HepG2 (cell line): ENCODE results near the gene TTK. TPM values are rescaled to one million over a fixed set of nuclear protein-coding genes. Genes with fewer than 3 reads are reported as not detected.
A peak's percentile ranks its signal among the peaks of the same experiment; 100 is the strongest.

Source experiments
- ATAC-seq: fragments of 200-7000 bp; cut with Tn5 transposase; 3 replicates; pipeline ENCODE4 v1.9.1; 2020; ENCODE audit warnings: mild to moderate bottlenecking, moderate library complexity
- BruUV-seq: library from RNA; stranded (reverse); fragments of 400-500 nt; replicated peaks from 2 replicates; lab custom pipeline; 2021; lab: Mats Ljungman, UMichigan
- CTCF ChIA-PET: fragments of 300-600 bp; formaldehyde crosslinking; extraction: SDS; loops from one replicate; lab custom pipeline; 2021; ENCODE audit warnings: low total read pairs, inconsistent platforms, low intra/inter-chr PET ratio; lab: Yijun Ruan, JAX
- POLR2A ChIA-PET: fragments of 350-600 bp; sonication (Branson Sonifier 250); formaldehyde crosslinking; loops from one replicate; lab custom pipeline; 2020; ENCODE audit warnings: antibody characterized with exemption, inconsistent platforms; lab: Yijun Ruan, JAX
- DNase-seq: peaks from one replicate; pipeline ENCODE4 v3.0.0-alpha.2; 2015; ENCODE audit warnings: low spot score
- FAIRE-seq: peaks from 3 replicates; lab custom pipeline; 2011; peaks lifted over from hg19 to GRCh38; lab: Jason Lieb, UNC
- H2AFZ ChIP-seq: one replicate; pipeline ENCODE4 v1.6.1; 2011; ENCODE audit warnings: low read length, inconsistent platforms
- H3K27ac ChIP-seq: fragments of 300-600 bp; 3 replicates; pipeline ENCODE4 v1.8.0; 2011; ENCODE audit warnings: mixed run types, mild to moderate bottlenecking, mixed read lengths, low read length, inconsistent platforms; ENCODE audit not compliant: insufficient read depth; ENCODE audit errors: extremely low read length
- H3K27me3 ChIP-seq, 2 experiments: fragments of 200-600 bp in 1 of 2; 2 replicates in 1 of 2; 3 replicates in 1 of 2; pipeline versions ENCODE4 v1.6.0 to v1.8.0; 2011; ENCODE audit warnings: low read length in 2 of 2, mild to moderate bottlenecking in 2 of 2, moderate library complexity in 2 of 2, inconsistent platforms in 1 of 2; ENCODE audit not compliant: insufficient read depth in 2 of 2, control insufficient read depth in 1 of 2
- H3K36me3 ChIP-seq, 2 experiments: fragments of 200-600 bp in 1 of 2; replicated peaks in 1 of 2; 2 replicates in 1 of 2; 3 replicates in 1 of 2; pipeline versions ENCODE4 v1.5.1 to v1.8.0; 2011; ENCODE audit warnings: low read length in 2 of 2, inconsistent platforms in 1 of 2; ENCODE audit not compliant: insufficient read depth in 2 of 2, control insufficient read depth in 1 of 2
- H3K4me1 ChIP-seq: 2 replicates; pipeline ENCODE4 v1.5.1; 2012; ENCODE audit warnings: low read length, inconsistent platforms; ENCODE audit not compliant: insufficient read depth
- H3K4me2 ChIP-seq: 2 replicates; pipeline ENCODE4 v1.6.0; 2011; ENCODE audit warnings: low read depth, low read length, inconsistent platforms
- H3K4me3 ChIP-seq, 3 experiments: fragments of 200-600 bp in 1 of 3; sonication (generic), shearing (Covaris generic) in 1 of 3; replicated peaks in 1 of 3; 2 replicates each; pipeline ENCODE4 v1.5.1; 2011 to 2016; ENCODE audit warnings: low read length in 3 of 3, inconsistent platforms in 2 of 3, low read depth in 2 of 3, mild to moderate bottlenecking in 2 of 3, control low read depth in 1 of 3, mixed read lengths in 1 of 3; ENCODE audit not compliant: insufficient read depth in 1 of 3
- H3K79me2 ChIP-seq: one replicate; pipeline ENCODE4 v1.6.1; 2011; ENCODE audit warnings: low read length, inconsistent platforms; ENCODE audit not compliant: insufficient read depth
- H3K9ac ChIP-seq: 2 replicates; pipeline ENCODE4 v1.6.0; 2011; ENCODE audit warnings: mild to moderate bottlenecking, low read depth, low read length, inconsistent platforms; ENCODE audit not compliant: insufficient read depth
- H3K9me3 ChIP-seq: 2 replicates; pipeline ENCODE4 v1.5.1; 2012; ENCODE audit warnings: mild to moderate bottlenecking, low read length
- H4K20me1 ChIP-seq: 2 replicates; pipeline ENCODE4 v1.6.0; 2011; ENCODE audit warnings: inconsistent platforms, mild to moderate bottlenecking, low read length, moderate library complexity; ENCODE audit not compliant: insufficient read depth
- NFE2L1 ChIP-seq: sonication (generic); formaldehyde crosslinking; IDR thresholded peaks from 2 replicates; pipeline ENCODE4 v1.4.0; 2020; ENCODE audit warnings: missing genetic modification reagents, mild to moderate bottlenecking, borderline replicate concordance
- SIN3A ChIP-seq: IDR thresholded peaks from 2 replicates; pipeline ENCODE4 v1.6.1; 2011; ENCODE audit warnings: low read depth, mild to moderate bottlenecking, control low read depth, low read length, borderline replicate concordance
- TAF1 ChIP-seq: sonication (generic); formaldehyde crosslinking; IDR thresholded peaks from 2 replicates; pipeline ENCODE4 v1.4.0; 2020; ENCODE audit warnings: missing genetic modification reagents
- ZNF253 ChIP-seq: sonication (generic); formaldehyde crosslinking; IDR thresholded peaks from 2 replicates; pipeline ENCODE4 v1.8.0; 2022; ENCODE audit warnings: mild to moderate bottlenecking, missing genetic modification reagents, borderline replicate concordance
- ZNF451 ChIP-seq: sonication (generic); formaldehyde crosslinking; IDR thresholded peaks from 2 replicates; pipeline ENCODE4 v1.5.0; 2020; ENCODE audit warnings: mild to moderate bottlenecking, missing genetic modification reagents
- ZNF777 ChIP-seq: sonication (generic); formaldehyde crosslinking; IDR thresholded peaks from 2 replicates; pipeline ENCODE4 v1.4.0; 2020; ENCODE audit warnings: missing genetic modification reagents
- WGBS: methylation state at CpG from one replicate; pipeline ENCODE4 v1.1.6; 2017; ENCODE audit warnings: low lambda C conversion rate; 5-methylcytosine and 5-hydroxymethylcytosine counted together
- in situ Hi-C: cut with HindIII; loops from 2 replicates; pipeline ENCODE4 v1.10.0; 2017; ENCODE audit warnings: low pct_unique_long_range_greater_than_20kb; ENCODE audit not compliant: extremely low pct_ligation_motif_present
- intact Hi-C: fragments of 100-400 bp; cut with micrococcal nuclease; formaldehyde crosslinking; loops from one replicate; pipeline ENCODE4 v1.10.0; 2022; ENCODE audit not compliant: unreplicated experiment
- polyA plus RNA-seq, 8 experiments: library from polyadenylated mRNA; depleted of rRNA in 3 of 8; stranded (reverse) in 7 of 8; unstranded in 1 of 8; fragments of >200 nt; fragmentation: Illumina TruSeq in 4 of 8; extraction: Trizol in 4 of 8; gene quantifications; 2 replicates each; pipeline versions ENCODE4 v1.2.1 to v1.2.3, GENCODE V29; 2011 to 2016; ENCODE audit warnings: low read depth in 4 of 8, missing spikeins in 1 of 8, mixed read lengths in 1 of 8; ENCODE audit not compliant: insufficient read depth in 1 of 8
- total RNA-seq, 5 experiments: library from RNA; depleted of rRNA; stranded (reverse); fragments of >200 nt; fragmentation: Illumina TruSeq; extraction: Trizol; gene quantifications; 2 replicates each; pipeline ENCODE4 v1.2.3, GENCODE V29; 2016; ENCODE audit warnings: low read depth in 1 of 5
- TF ChIP-seq, protein P1 (sequence below): sonication (generic); formaldehyde crosslinking; IDR thresholded peaks from 2 replicates; pipeline ENCODE4 v1.5.0; 2020; ENCODE audit warnings: mild to moderate bottlenecking, missing genetic modification reagents, moderate library complexity
- TF ChIP-seq, protein P2 (sequence below): sonication (generic); formaldehyde crosslinking; IDR thresholded peaks from 2 replicates; pipeline ENCODE4 v1.4.0; 2020; ENCODE audit warnings: low read depth, mild to moderate bottlenecking, missing genetic modification reagents
- TF ChIP-seq, protein P3 (sequence below): sonication (generic); formaldehyde crosslinking; IDR thresholded peaks from 2 replicates; pipeline ENCODE4 v1.4.0; 2020; ENCODE audit warnings: missing genetic modification reagents, borderline replicate concordance

The TTK gene
- total and polyA plus RNA-seq, 2 of the 13 experiments (the other 11 are each of a cell fraction or from before 2014, with no cell fraction given), result 8.6 to 33.2 TPM

DNA sequence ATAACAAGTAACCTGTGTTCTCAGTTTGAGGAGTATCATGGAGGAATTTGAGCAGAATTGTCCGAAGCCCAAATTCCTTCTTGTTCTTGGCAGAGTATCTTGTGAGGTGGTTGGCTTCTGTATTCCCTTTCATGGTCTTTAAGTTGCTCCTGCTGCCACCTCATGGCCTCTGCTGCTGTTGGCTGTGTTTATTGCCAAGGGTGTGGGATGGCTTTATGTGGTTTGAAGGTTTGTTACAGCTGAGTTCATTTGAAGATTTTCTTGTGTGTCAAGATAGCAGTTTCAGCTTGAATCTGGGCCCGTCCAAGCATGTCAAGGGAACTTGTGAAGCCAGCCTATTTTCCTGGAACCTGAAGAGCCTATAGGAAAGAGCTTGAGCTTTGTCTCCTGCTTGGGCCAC, 20.2 kb upstream of the TTK start:
- Histone ChIP-seq H3K9me3 (no peaks in the 10 kb centered on the region), H3K9ac (no peak overlapping the region), H2AFZ (no peak overlapping the region), H3K36me3 (no peaks in the 10 kb centered on the region), H4K20me1 (no peaks in the 10 kb centered on the region), H3K27me3 (no peaks in the 10 kb centered on the region; a peak in 1 of 5 replicates), H3K4me2 (peak overlapping the region; percentile 65), H3K4me1 (peaks cover 23% of the 10 kb centered on the region), H3K4me3 (no peak overlapping the region; a peak in 1 of 6 replicates), H3K79me2 (no peaks in the 10 kb centered on the region), H3K27ac (no peak overlapping the region)
- no peak for FAIRE-seq
- in situ Hi-C loops, result no loop called here
- TF ChIP-seq NFE2L1 (CRISPR knock-in tag), result no peak
- TF ChIP-seq, protein P1, sequence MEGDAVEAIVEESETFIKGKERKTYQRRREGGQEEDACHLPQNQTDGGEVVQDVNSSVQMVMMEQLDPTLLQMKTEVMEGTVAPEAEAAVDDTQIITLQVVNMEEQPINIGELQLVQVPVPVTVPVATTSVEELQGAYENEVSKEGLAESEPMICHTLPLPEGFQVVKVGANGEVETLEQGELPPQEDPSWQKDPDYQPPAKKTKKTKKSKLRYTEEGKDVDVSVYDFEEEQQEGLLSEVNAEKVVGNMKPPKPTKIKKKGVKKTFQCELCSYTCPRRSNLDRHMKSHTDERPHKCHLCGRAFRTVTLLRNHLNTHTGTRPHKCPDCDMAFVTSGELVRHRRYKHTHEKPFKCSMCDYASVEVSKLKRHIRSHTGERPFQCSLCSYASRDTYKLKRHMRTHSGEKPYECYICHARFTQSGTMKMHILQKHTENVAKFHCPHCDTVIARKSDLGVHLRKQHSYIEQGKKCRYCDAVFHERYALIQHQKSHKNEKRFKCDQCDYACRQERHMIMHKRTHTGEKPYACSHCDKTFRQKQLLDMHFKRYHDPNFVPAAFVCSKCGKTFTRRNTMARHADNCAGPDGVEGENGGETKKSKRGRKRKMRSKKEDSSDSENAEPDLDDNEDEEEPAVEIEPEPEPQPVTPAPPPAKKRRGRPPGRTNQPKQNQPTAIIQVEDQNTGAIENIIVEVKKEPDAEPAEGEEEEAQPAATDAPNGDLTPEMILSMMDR (CRISPR knock-in tag), result peak; percentile 38; the same call in 1 of the 2 replicates
- POLR2A ChIA-PET, result no interaction called here
- CTCF ChIA-PET, result no interaction called here
- peak; percentile 88 for ATAC-seq
- DNase-seq, result peak; percentile 14
- BruUV-seq, result no TSS peak
- WGBS, result 3% methylated on average over 2 of the region's 2 CpGs
- intact Hi-C loops, result loop anchor here (1.0 kb wide), 1 partner anchor 36 kb away; no protein-coding TSS in a partner anchor

DNA sequence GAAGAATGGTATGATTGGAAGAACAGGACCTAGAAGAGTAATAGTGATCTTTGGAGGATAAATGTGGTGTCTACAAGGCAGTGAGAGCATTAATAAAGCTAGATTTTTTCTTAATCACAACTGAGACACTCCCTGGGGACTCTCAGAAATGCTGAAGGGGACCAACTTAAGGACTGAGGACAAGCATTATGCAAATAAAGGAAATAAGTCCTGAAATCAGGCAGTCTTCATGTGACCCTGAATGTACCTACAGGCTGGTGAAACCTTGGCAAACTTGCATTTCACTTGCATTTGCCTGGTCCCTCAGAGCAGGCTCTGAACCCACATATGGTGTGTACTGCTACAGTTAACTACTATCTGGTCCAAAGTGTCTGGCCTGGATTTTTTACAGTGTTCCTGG, 19.3 kb upstream of the TTK start:
- no peaks in the 10 kb centered on the region for H4K20me1 ChIP-seq
- ATAC-seq, result no peak
- no TSS peak for BruUV-seq
- in situ Hi-C loops (no loop called here), intact Hi-C loops (no loop called here)
- FAIRE-seq, result no peak
- H3K79me2 ChIP-seq, result no peaks in the 10 kb centered on the region
- H3K27ac ChIP-seq, result no peak overlapping the region
- DNase-seq, result no peak
- H3K4me3 ChIP-seq, result no peak overlapping the region
- ChIA-PET CTCF (no interaction called here), POLR2A (no interaction called here)
- H3K27me3 ChIP-seq, result no peaks in the 10 kb centered on the region; a peak in 1 of 5 replicates
- H3K4me2 ChIP-seq, result no peak overlapping the region
- peaks cover 23% of the 10 kb centered on the region for H3K4me1 ChIP-seq
- no peaks in the 10 kb centered on the region for H3K9me3 ChIP-seq
- H3K36me3 ChIP-seq, result no peaks in the 10 kb centered on the region
- no peak overlapping the region for H2AFZ ChIP-seq
- H3K9ac ChIP-seq, result no peak overlapping the region
- TF ChIP-seq ZNF777 (CRISPR knock-in tag), result no peak
- TF ChIP-seq, protein P2, sequence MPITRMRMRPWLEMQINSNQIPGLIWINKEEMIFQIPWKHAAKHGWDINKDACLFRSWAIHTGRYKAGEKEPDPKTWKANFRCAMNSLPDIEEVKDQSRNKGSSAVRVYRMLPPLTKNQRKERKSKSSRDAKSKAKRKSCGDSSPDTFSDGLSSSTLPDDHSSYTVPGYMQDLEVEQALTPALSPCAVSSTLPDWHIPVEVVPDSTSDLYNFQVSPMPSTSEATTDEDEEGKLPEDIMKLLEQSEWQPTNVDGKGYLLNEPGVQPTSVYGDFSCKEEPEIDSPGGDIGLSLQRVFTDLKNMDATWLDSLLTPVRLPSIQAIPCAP (CRISPR knock-in tag), result no peak
- TF ChIP-seq ZNF451 (CRISPR knock-in tag), result no peak
- no peak for TF ChIP-seq SIN3A
- no peak for TF ChIP-seq TAF1 (CRISPR knock-in tag)
- TF ChIP-seq, protein P3, sequence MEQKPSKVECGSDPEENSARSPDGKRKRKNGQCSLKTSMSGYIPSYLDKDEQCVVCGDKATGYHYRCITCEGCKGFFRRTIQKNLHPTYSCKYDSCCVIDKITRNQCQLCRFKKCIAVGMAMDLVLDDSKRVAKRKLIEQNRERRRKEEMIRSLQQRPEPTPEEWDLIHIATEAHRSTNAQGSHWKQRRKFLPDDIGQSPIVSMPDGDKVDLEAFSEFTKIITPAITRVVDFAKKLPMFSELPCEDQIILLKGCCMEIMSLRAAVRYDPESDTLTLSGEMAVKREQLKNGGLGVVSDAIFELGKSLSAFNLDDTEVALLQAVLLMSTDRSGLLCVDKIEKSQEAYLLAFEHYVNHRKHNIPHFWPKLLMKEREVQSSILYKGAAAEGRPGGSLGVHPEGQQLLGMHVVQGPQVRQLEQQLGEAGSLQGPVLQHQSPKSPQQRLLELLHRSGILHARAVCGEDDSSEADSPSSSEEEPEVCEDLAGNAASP (CRISPR knock-in tag), result no peak
- no peak for TF ChIP-seq ZNF253
